Measurements from ENCODE around the gene SLC49A3.

GRCh38 chr4:692771-693554, 4.0 kb upstream of the SLC49A3 start:
- no peak for TF ChIP-seq EZH2phosphoT487 (IDR thresholded peaks at IDR 0.05; ENCODE audit: borderline replicate concordance)
- no peak for TF ChIP-seq CTCF (conservative IDR thresholded peaks at IDR 0.05; ENCODE audit: low read length)
